Measurements from ENCODE around the gene CSRNP3. TPM values are rescaled to one million over a fixed set of nuclear protein-coding genes. Genes with fewer than 3 reads are reported as not detected.

CSRNP3 gene
- total RNA-seq, 2 donors from 2014 or later = 2.3 to 5.9 TPM

GRCh38 chr2:165427686-165428085, 41.8 kb upstream of the CSRNP3 start:
- Histone ChIP-seq H3K4me3 (no peak overlapping the region), H3K27me3 (no peaks in the 10 kb centered on the region), H3K27ac (no peak overlapping the region), H3K4me1 (no peaks in the 10 kb centered on the region), H3K9me3 (no peaks in the 10 kb centered on the region), H3K36me3 (replicated peaks in 1 of 2; ENCODE audit: insufficient read depth in 1 of 2, low read depth in 2 of 2) (no peaks in the 10 kb centered on the region)
- ATAC-seq = no peak
- intact Hi-C loops (cut with DNase I) = no loop called here
- DNase-seq = no peak
- WGBS, 2 donors = 75 to 80% methylated on average over 3 to 4 of the region's 4 CpGs
- no peak for TF ChIP-seq POLR2A (IDR thresholded peaks at IDR 0.05)
- TF ChIP-seq CTCF (IDR thresholded peaks at IDR 0.05) = no peak

GRCh38 chr2:165428926-165429325, 40.6 kb upstream of the CSRNP3 start:
- intact Hi-C loops (cut with DNase I) = no loop called here
- no peaks in the 10 kb centered on the region for H3K4me1 ChIP-seq
- TF ChIP-seq CTCF (IDR thresholded peaks at IDR 0.05) = no peak
- TF ChIP-seq POLR2A (IDR thresholded peaks at IDR 0.05) = no peak
- no peaks in the 10 kb centered on the region for H3K27me3 ChIP-seq
- no peaks in the 10 kb centered on the region for H3K36me3 ChIP-seq (replicated peaks in 1 of 2; ENCODE audit: insufficient read depth in 1 of 2, low read depth in 2 of 2)
- H3K4me3 ChIP-seq = no peak overlapping the region
- H3K27ac ChIP-seq = no peak overlapping the region
- ATAC-seq = no peak
- 54 to 79% methylated on average over 1 of the region's 1 CpG for WGBS, 2 donors
- DNase-seq = no peak
- no peaks in the 10 kb centered on the region for H3K9me3 ChIP-seq

GRCh38 chr2:165431014-165431413, 38.5 kb upstream of the CSRNP3 start:
- no peak overlapping the region for H3K4me3 ChIP-seq
- no peak for TF ChIP-seq CTCF (IDR thresholded peaks at IDR 0.05)
- TF ChIP-seq POLR2A (IDR thresholded peaks at IDR 0.05) = no peak
- H3K27me3 ChIP-seq = no peaks in the 10 kb centered on the region
- no peak for DNase-seq
- no peaks in the 10 kb centered on the region for H3K4me1 ChIP-seq
- no peak overlapping the region for H3K27ac ChIP-seq
- no peaks in the 10 kb centered on the region for H3K9me3 ChIP-seq
- no peak for ATAC-seq
- no peaks in the 10 kb centered on the region for H3K36me3 ChIP-seq (replicated peaks in 1 of 2; ENCODE audit: insufficient read depth in 1 of 2, low read depth in 2 of 2)
- intact Hi-C loops (cut with DNase I) = no loop called here

GRCh38 chr2:165432234-165432966, 37.1 kb upstream of the CSRNP3 start:
- no peaks in the 10 kb centered on the region for H3K36me3 ChIP-seq (replicated peaks in 1 of 2; ENCODE audit: insufficient read depth in 1 of 2, low read depth in 2 of 2)
- TF ChIP-seq POLR2A (IDR thresholded peaks at IDR 0.05) (no peak), CTCF (IDR thresholded peaks at IDR 0.05) (no peak)
- intact Hi-C loops (cut with DNase I) = no loop called here
- no peak overlapping the region for H3K27ac ChIP-seq
- no peak overlapping the region for H3K4me3 ChIP-seq
- no peaks in the 10 kb centered on the region for H3K27me3 ChIP-seq
- ATAC-seq (no peak), DNase-seq (no peak)
- H3K9me3 ChIP-seq = no peaks in the 10 kb centered on the region
- H3K4me1 ChIP-seq = no peaks in the 10 kb centered on the region

- no peak for ATAC-seq
- TF ChIP-seq POLR2A (IDR thresholded peaks at IDR 0.05) (no peak), CTCF (IDR thresholded peaks at IDR 0.05) (no peak)
- intact Hi-C loops (cut with DNase I) = no loop called here
- DNase-seq = no peak
- Histone ChIP-seq H3K36me3 (replicated peaks in 1 of 2; ENCODE audit: insufficient read depth in 1 of 2, low read depth in 2 of 2) (no peaks in the 10 kb centered on the region), H3K27me3 (no peaks in the 10 kb centered on the region), H3K4me3 (no peak overlapping the region), H3K27ac (no peak overlapping the region), H3K4me1 (no peaks in the 10 kb centered on the region), H3K9me3 (no peaks in the 10 kb centered on the region)
- 50 to 62% methylated on average over 1 of the region's 1 CpG for WGBS, 2 donors
Measured at GRCh38 chr2:165434865-165435496, 34.5 kb upstream of the CSRNP3 start.
